ENCODE results near the gene ACSF3. TPM values are rescaled to one million over a fixed set of nuclear protein-coding genes. Genes with fewer than 3 reads are reported as not detected.

Gene ACSF3
- total and polyA plus RNA-seq, 2 of the 4 experiments (the other 2 are of a cell fraction), result 9.5 to 14.2 TPM

- Histone ChIP-seq H3K14ac (replicated peaks; ENCODE audit: low read depth, low read length) (no peak overlapping the region), H3K9ac (ENCODE audit: low read depth, low read length) (no peak overlapping the region), H3K27me3 (ENCODE audit: control insufficient read depth, insufficient read depth, low read length) (no peaks in the 10 kb centered on the region), H2AFZ (replicated peaks; ENCODE audit: low read length, poor library complexity) (no peak overlapping the region), H3K36me3 (ENCODE audit: control insufficient read depth, insufficient read depth, low read length) (peaks cover 58% of the 10 kb centered on the region), H3K18ac (ENCODE audit: low read depth, low read length) (no peak overlapping the region), H3K9me1 (ENCODE audit: insufficient read depth, low read length) (no peaks in the 10 kb centered on the region), H2BK120ac (ENCODE audit: low read depth, low read length) (no peak overlapping the region), H2BK20ac (ENCODE audit: low read depth, low read length) (no peak overlapping the region), H3K27ac (ENCODE audit: insufficient read depth, low read length) (no peak overlapping the region), H3K56ac (ENCODE audit: extremely low read depth, insufficient read depth, low read length) (no peak overlapping the region), H4K5ac (ENCODE audit: low read depth, low read length) (no peak overlapping the region), H3K23ac (ENCODE audit: low read depth, low read length) (no peak overlapping the region), H3K9me3 (ENCODE audit: control insufficient read depth, insufficient read depth, low read length) (no peaks in the 10 kb centered on the region), H2AK5ac (ENCODE audit: low read depth, low read length) (no peak overlapping the region), H3K4me2 (ENCODE audit: low read depth, low read length) (no peak overlapping the region), H2AK9ac (replicated peaks; ENCODE audit: low read depth, low read length, poor library complexity) (no peak overlapping the region), H4K20me1 (ENCODE audit: insufficient read depth, low read length) (no peaks in the 10 kb centered on the region; the same call in 1 of the 2 replicates), H3K79me1 (ENCODE audit: low read depth in 1 of 2, low read length in 2 of 2) (peaks cover 9 to 15% of the 10 kb centered on the region in 2 experiments), H4K91ac (ENCODE audit: insufficient read depth, low read depth, low read length) (no peak overlapping the region), H2BK15ac (ENCODE audit: low read depth, low read length) (no peak overlapping the region), H2BK5ac (ENCODE audit: low read depth, low read length, poor library complexity, severe bottlenecking) (no peak overlapping the region), H3K4me3 (ENCODE audit: insufficient read depth, low read depth, low read length) (no peak overlapping the region), H3K4ac (ENCODE audit: low read depth, low read length) (no peak overlapping the region), H3K4me1 (ENCODE audit: control insufficient read depth, insufficient read depth, low read length) (no peaks in the 10 kb centered on the region), H4K8ac (ENCODE audit: low read depth in 2 of 2, low read length in 2 of 2) (no peak overlapping the region)
- TF ChIP-seq CEBPB (IDR thresholded peaks at IDR 0.05; ENCODE audit: low read depth, low read length), result no peak
- TF ChIP-seq CTCF (conservative IDR thresholded peaks at IDR 0.05; ENCODE audit: low read depth, low read length), result no peak
- no peak for TF ChIP-seq CHD1 (IDR thresholded peaks at IDR 0.05; ENCODE audit: low read depth, low read length)
- TF ChIP-seq NFE2L2 (IDR thresholded peaks at IDR 0.05; ENCODE audit: low read depth, low read length), result no peak
- no peak for TF ChIP-seq ELK1 (IDR thresholded peaks at IDR 0.05; ENCODE audit: borderline replicate concordance, low read depth, low read length)
- no peak for TF ChIP-seq SMC3 (IDR thresholded peaks at IDR 0.05; ENCODE audit: low read depth, low read length)
- TF ChIP-seq RCOR1 (IDR thresholded peaks at IDR 0.05; ENCODE audit: insufficient replicate concordance, low read length), result no peak
- TF ChIP-seq FOS (IDR thresholded peaks at IDR 0.05; ENCODE audit: low read depth, low read length), result no peak
- TF ChIP-seq RFX5 (IDR thresholded peaks at IDR 0.05; ENCODE audit: low read depth, low read length), result no peak
- TF ChIP-seq RAD21 (IDR thresholded peaks at IDR 0.05; ENCODE audit: low read length), result no peak
- TF ChIP-seq BHLHE40 (IDR thresholded peaks at IDR 0.05; ENCODE audit: low read depth, low read length), result no peak
- TF ChIP-seq MAZ (IDR thresholded peaks at IDR 0.05; ENCODE audit: borderline replicate concordance, low read depth, low read length), result no peak
- TF ChIP-seq POLR2A (IDR thresholded peaks at IDR 0.05; ENCODE audit: low read depth, low read length), result no peak
- no peak for TF ChIP-seq MXI1 (IDR thresholded peaks at IDR 0.05; ENCODE audit: borderline replicate concordance, low read depth, low read length)
- TF ChIP-seq MAFK (IDR thresholded peaks at IDR 0.05; ENCODE audit: low read depth, low read length), result no peak
- no peak for TF ChIP-seq USF2 (IDR thresholded peaks at IDR 0.05; ENCODE audit: low read depth, low read length)
- dilution Hi-C loops (cut with HindIII; ENCODE audit: low sequenced_read_pairs, unreplicated experiment), result no loop called here
- ATAC-seq (ENCODE audit: low read depth), result no peak
- intact Hi-C loops (cut with micrococcal nuclease), result no loop called here
- POLR2A ChIA-PET (ENCODE audit: unreplicated experiment), result no interaction called here
- 100% methylated on average over 5 of the region's 20 CpGs; no CpG with 5 or more reads in 1 of the 2 experiments for WGBS, 2 experiments (ENCODE audit: extremely low coverage in 2 of 2, insufficient read length in 1 of 2)
- DNase-seq, result no peak
- CTCF ChIA-PET, result no interaction called here
- in situ Hi-C loops (cut with MboI; ENCODE audit: low sequenced_read_pairs), result no loop called here
- no TSS peak for BruUV-seq (replicated peaks)
Measured at GRCh38 chr16:89107203-89107582, 13.5 kb downstream of the ACSF3 start.
